ENCODE data around the gene SLC6A13. TPM values are rescaled to one million over a fixed set of nuclear protein-coding genes. Genes with fewer than 3 reads are reported as not detected.

Gene SLC6A13
- total RNA-seq, 4 donors from 2014 or later, result 0.13 to 1.9 (median 0.82) TPM; not detected in 1

DNA sequence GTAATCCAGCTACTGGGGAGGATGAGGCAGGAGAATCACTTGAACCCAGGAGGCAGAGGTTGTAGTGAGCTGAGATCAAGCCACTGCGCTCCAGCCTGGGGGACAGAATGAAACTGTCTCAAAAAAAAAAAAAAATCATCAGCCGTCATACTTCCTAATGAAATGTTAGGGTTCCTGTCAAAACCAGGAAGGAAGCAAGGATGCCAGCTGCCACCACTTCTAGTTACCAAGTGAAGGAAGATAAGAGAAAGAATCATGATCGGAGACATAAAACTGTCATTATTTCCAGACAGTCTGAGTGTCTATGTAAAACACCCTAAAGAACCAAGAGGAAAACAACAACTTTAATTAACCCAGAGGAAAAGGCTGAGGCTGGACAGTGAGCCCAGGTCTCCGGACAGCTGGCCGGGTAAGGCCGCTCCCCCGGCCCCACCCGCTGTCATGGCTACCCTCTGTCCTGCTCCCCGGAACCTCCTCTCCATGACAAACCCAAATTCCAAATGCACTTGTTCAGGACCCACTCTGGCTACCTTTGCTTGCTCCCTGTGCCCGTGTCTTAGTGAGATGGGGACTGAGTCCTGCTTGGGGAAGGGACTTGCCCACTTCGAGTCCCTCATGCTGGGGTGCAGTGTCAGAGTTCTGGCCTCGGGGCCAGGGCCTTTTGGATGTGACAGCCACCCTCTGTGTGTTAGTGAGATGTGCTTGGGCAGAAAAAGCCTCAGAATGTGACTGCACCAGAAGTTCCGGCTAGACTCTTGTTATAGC, 77.6 kb downstream of the SLC6A13 start:
- ATAC-seq, result no peak
- Histone ChIP-seq H3K36me3 (no peaks in the 10 kb centered on the region), H3K4me1 (peaks cover 5 to 6% of the 10 kb centered on the region in 2 donors), H3K27ac (no peak overlapping the region), H3K27me3 (peaks cover 0 to 4% (median 0%) of the 10 kb centered on the region in 3 donors), H3K9me3 (no peaks in the 10 kb centered on the region), H3K4me3 (no peak overlapping the region)
- no peak for TF ChIP-seq POLR2A (IDR thresholded peaks at IDR 0.05)
- TF ChIP-seq, protein P1, sequence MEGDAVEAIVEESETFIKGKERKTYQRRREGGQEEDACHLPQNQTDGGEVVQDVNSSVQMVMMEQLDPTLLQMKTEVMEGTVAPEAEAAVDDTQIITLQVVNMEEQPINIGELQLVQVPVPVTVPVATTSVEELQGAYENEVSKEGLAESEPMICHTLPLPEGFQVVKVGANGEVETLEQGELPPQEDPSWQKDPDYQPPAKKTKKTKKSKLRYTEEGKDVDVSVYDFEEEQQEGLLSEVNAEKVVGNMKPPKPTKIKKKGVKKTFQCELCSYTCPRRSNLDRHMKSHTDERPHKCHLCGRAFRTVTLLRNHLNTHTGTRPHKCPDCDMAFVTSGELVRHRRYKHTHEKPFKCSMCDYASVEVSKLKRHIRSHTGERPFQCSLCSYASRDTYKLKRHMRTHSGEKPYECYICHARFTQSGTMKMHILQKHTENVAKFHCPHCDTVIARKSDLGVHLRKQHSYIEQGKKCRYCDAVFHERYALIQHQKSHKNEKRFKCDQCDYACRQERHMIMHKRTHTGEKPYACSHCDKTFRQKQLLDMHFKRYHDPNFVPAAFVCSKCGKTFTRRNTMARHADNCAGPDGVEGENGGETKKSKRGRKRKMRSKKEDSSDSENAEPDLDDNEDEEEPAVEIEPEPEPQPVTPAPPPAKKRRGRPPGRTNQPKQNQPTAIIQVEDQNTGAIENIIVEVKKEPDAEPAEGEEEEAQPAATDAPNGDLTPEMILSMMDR (IDR thresholded peaks at IDR 0.05 in 4 of 5, conservative IDR thresholded peaks at IDR 0.05 in 1 of 5), result no peak
- intact Hi-C loops (cut with DNase I; ENCODE audit: low total_unique reads), result no loop called here
- in situ Hi-C loops (cut with MboI; ENCODE audit: low sequenced_read_pairs in 4 of 4), result no loop called here
- no peak for DNase-seq

DNA sequence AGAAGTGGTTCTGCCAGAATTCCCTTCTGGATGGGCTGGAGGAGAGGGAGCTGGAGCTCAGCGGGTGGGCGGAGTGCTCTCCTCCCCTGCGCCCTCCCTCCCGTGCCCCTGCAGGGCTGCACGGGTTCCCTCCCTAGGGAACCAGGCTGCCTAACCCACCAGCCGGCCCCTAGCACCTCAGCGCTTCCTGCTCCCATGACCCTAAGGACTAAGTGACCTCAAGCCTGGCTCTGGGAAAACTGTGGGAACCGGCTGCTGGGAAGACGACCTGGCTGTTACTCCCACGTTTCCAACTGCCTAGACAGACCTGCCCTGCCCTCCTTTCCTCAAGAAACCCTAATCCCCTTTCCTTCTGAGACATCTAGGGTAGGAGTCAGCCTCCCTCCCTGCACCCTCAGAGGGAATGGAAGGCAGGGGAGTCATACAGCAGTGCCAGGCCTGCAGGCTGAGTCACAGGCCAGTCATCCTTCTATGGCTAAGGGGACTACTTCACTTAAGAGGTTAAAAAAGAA, 80.2 kb downstream of the SLC6A13 start:
- intact Hi-C loops (cut with DNase I; ENCODE audit: low total_unique reads) (no loop called here), in situ Hi-C loops (cut with MboI; ENCODE audit: low sequenced_read_pairs in 4 of 4) (no loop called here)
- TF ChIP-seq, protein P1 (IDR thresholded peaks at IDR 0.05 in 4 of 5, conservative IDR thresholded peaks at IDR 0.05 in 1 of 5), result no peak
- no peak for TF ChIP-seq POLR2A (IDR thresholded peaks at IDR 0.05)
- Histone ChIP-seq H3K36me3 (no peaks in the 10 kb centered on the region), H3K27ac (peak overlapping the region; percentile 49 to 71 (median 58)), H3K4me3 (no peak overlapping the region), H3K27me3 (peaks cover 0 to 4% (median 0%) of the 10 kb centered on the region in 3 donors), H3K4me1 (peaks cover 0 to 16% of the 10 kb centered on the region in 2 donors), H3K9me3 (no peaks in the 10 kb centered on the region)
- no peak for ATAC-seq
- no peak for DNase-seq

DNA sequence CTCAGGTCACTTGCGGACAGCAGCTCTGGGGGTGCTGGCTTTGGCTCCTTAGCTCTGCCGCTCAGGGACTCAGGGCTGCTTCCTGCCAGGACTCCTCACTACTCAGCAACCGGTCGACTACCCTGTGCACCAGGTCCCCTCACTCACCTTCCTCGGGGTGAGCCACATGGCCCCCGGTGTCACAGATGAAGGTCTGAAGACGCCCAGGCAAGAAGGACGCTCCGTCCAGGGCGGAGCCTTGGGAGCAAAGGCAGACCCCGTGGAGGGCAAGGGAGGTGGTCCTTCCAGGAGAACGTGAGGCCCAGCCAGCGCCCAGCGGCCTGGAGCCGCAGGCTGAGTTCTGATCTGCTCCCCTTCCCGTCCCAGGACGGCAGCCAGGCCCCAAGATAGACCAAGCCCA, 80.7 kb downstream of the SLC6A13 start:
- H3K4me3 ChIP-seq, result peak overlapping the region in 1 of 4 donors; percentile 27
- DNase-seq (no peak), ATAC-seq (no peak)
- H3K36me3 ChIP-seq, result no peaks in the 10 kb centered on the region
- TF ChIP-seq, protein P1 (IDR thresholded peaks at IDR 0.05 in 4 of 5, conservative IDR thresholded peaks at IDR 0.05 in 1 of 5), result no peak
- no peak for TF ChIP-seq POLR2A (IDR thresholded peaks at IDR 0.05)
- in situ Hi-C loops (cut with MboI; ENCODE audit: low sequenced_read_pairs in 4 of 4) (no loop called here), intact Hi-C loops (cut with DNase I; ENCODE audit: low total_unique reads) (no loop called here)
- peaks cover 5 to 21% of the 10 kb centered on the region in 2 donors for H3K4me1 ChIP-seq
- H3K27ac ChIP-seq, result peak overlapping the region; percentile 49 to 71 (median 58)
- H3K27me3 ChIP-seq, result peaks cover 0 to 4% (median 0%) of the 10 kb centered on the region in 3 donors
- H3K9me3 ChIP-seq, result no peaks in the 10 kb centered on the region

DNA sequence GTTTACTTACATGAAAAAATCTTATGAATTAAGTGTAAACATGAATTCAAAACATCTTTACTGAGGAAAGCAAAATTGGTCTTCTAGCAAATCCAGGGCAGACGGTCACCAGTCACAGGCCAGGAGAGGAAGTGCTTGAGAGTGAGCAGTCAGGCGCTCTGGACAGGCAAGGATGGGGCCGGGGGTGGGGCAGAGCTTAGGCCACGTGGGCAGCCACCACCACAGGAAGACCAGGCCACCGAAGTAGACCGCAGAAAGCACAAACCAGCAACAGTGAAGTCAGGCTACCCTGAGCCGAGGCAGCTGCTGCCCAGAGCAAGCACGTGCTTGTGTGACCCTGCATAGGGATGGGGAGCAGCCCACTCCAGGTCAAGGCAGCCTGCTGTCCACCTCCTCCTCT, 82.2 kb downstream of the SLC6A13 start:
- Histone ChIP-seq H3K4me1 (peaks cover 15 to 36% of the 10 kb centered on the region in 2 donors), H3K27ac (peak overlapping the region; percentile 60 to 71 (median 66)), H3K4me3 (no peak overlapping the region), H3K27me3 (peaks cover 0 to 4% (median 0%) of the 10 kb centered on the region in 3 donors), H3K9me3 (no peaks in the 10 kb centered on the region), H3K36me3 (no peaks in the 10 kb centered on the region)
- peak; percentile 15 to 35 for DNase-seq
- in situ Hi-C loops (cut with MboI; ENCODE audit: low sequenced_read_pairs in 4 of 4) (no loop called here), intact Hi-C loops (cut with DNase I; ENCODE audit: low total_unique reads) (no loop called here)
- peak in 1 of 2 donors; percentile 42 for ATAC-seq
- no peak for TF ChIP-seq POLR2A (IDR thresholded peaks at IDR 0.05)
- TF ChIP-seq, protein P1 (IDR thresholded peaks at IDR 0.05 in 4 of 5, conservative IDR thresholded peaks at IDR 0.05 in 1 of 5), result no peak
